Measurements from ENCODE around the gene PBX4.

The PBX4 gene

DNA sequence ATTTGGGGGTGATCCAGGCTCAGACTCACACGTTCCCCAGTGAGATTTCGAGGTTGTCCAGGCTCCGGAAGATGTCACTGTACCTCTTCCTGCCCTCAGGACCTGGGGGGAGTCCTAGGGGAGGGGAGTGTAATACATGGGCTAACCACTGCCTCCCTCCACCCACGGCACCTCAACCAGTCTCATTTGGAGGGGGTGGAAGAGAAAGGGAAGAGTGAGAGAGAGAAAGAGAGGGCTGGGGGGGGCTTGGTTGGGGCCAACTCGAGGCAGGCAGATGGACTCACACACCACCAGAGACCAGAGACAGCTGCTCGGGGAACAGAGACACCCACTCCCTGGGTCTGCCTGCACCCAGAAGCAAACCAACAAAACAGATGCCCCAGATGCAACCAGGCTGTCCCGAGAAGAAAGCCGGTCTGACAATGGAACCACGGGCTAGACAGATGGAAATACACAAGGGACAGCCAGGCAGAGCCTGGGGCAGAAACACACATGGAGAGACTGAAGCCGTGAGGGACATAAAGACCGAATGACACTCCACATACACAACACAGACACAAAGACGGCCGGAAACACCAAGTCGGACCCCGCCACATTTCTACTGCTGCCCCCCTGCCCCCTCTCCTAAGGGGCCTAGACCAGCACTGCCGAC lies 24.1 kb upstream of the PBX4 start:
- no peak for TF ChIP-seq GATA1 (IDR thresholded peaks at IDR 0.05; ENCODE audit: low read depth, low read length)
- TF ChIP-seq POLR2A (IDR thresholded peaks at IDR 0.05; ENCODE audit: low read length) = no peak
- DNase-seq = no peak

DNA sequence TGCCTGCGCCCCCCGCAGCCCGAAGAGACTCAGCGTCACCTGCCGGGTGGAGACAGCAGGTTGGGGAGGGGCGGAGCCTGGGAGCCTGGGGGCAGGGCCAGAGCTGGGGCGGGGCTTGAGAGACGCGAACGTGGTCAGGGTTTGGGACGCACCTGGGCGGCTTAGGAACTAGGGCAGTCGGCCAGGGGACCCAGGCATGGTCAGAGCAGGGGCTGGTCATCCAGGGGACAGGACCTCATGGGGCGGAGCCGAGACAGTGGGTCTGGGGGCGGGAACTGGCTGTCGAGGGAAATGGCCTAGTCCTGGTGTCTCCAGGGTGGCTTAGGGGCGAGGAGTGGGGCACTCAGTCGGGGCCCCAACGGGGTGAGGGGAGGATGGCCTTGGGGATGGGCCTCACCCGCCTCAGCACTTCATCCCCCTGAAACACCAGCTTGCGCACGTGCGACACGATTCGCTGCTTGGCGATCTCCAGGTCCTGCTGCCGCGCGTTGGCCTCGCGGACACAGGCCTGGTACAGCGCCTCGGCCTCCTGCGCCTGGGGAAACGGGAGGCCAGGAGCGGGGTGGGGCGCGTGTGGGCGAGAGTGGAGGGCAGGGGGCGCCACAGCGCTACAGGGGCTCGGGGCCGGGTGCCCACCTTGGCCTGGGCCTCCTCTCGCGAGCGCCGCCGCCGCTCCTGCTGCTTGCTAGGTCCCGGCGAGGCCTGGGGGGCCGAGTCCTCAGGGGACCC lies 19.2 kb upstream of the PBX4 start:
- TF ChIP-seq POLR2A (IDR thresholded peaks at IDR 0.05; ENCODE audit: low read length) (no peak), GATA1 (IDR thresholded peaks at IDR 0.05; ENCODE audit: low read depth, low read length) (no peak)

DNA sequence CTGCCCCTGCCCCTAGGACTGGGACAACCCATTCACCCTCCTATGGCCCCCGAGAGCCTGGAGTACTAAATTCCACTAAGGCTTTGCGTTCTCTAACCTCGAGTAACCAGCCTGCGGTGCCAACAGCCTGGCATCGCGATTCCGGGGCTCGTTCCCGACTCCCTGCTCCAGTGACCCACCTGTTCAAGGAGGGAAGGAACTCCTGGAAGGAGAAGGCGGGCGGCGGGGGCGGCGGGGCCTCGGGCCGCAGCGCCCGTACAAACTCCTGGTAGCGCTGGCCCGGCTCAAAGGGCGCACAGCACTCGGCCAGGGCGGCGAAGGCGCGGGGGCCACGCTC lies 18.7 kb upstream of the PBX4 start:
- TF ChIP-seq GATA1 (IDR thresholded peaks at IDR 0.05; ENCODE audit: low read depth, low read length) (no peak), POLR2A (IDR thresholded peaks at IDR 0.05; ENCODE audit: low read length) (no peak)
- no peak for DNase-seq

More for the DNA sequence above, 19.2 kb upstream of the PBX4 start:
- no peak for DNase-seq

DNA sequence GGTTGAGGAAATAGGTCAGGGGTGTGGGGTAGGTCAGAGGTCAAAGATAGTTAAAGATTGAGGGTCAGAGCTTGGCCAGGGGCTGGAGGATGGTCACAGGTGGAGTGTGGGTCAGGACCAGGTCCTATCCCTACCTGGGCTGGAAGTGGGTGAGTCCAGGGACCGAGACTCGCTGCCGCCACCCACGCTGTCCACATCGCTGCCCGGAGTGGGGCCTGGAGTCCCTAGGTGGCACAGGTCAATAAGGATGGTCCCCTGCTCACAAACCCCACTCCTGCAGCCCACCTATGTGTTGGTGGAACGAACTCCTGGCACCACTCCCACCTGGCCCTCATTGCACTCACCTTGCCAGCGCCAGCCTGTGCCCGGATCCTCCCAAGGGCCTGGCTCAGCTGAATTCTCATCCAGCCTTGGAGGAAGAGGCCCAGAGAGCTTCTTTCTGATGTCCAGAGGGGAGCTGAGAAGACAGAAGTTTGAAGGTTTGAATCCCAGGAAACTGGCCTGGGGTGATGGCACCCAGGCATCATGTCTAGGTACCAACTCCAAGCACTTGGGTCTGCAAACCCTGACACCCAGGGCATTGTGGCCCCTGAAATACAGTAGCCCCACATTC lies 18.2 kb upstream of the PBX4 start:
- TF ChIP-seq GATA1 (IDR thresholded peaks at IDR 0.05; ENCODE audit: low read depth, low read length) (no peak), POLR2A (IDR thresholded peaks at IDR 0.05; ENCODE audit: low read length) (no peak)
- no peak for DNase-seq

DNA sequence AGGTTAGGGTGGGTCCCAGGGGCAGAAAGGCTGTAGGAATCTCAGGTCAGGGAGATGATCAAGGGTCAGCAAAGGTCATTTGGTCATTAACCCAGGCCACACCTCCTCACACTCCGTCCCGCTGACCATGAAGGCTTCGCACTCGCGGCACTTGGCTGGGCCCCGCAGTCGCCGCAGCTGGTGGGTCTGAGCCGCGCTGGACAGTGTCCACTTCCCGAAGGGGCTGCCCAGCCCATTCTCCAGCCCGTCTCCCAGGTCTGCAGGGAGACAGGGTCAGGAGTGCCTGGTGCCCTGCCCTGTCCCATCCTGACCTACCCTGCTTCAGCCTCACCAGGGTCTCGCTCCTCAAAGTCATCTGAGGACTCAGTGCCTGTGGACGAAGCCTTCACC lies 16.8 kb upstream of the PBX4 start:
- no peak for DNase-seq
- no peak for TF ChIP-seq POLR2A (IDR thresholded peaks at IDR 0.05; ENCODE audit: low read length)
- TF ChIP-seq GATA1 (IDR thresholded peaks at IDR 0.05; ENCODE audit: low read depth, low read length) = no peak

DNA sequence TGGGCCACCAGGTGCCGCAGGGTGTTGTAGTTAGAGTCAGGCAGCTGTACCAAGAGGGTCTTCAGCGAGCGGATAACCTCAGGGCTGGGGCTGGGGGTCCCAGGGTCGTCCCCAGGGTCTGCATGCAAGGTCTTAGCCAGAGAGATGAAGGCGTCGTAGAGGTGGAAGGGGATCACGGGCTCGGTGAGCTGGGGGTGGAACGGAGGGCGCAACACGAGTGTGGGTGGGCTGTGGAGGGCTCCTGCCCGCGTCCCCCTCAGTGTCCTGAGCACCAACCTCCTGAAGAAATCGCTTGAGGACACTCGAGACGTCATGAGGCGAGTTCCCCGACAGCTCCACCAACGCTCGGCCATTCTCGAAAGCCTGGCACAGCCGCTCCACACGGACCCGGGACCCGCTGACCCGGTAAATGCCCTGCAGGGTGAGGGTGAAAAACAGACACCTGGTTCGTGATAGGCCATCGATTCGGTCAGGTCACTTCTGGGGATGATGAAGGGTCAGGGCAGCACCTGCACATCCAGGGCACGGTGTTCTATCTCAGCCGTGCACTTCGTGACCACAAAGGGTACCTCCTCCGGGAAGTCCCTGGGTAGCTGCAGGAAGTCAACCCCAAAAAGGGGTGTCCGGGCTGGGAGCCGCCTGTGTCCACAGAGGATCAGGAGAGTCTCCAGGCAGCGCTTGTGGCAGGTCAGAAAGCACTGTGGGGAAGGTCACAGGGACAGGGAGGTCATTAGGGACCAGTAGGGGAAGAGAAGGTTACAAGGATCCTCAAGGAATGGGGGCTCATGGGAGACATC lies 16.2 kb upstream of the PBX4 start:
- TF ChIP-seq POLR2A (IDR thresholded peaks at IDR 0.05; ENCODE audit: low read length) = no peak
- no peak for TF ChIP-seq GATA1 (IDR thresholded peaks at IDR 0.05; ENCODE audit: low read depth, low read length)
- no peak for DNase-seq

DNA sequence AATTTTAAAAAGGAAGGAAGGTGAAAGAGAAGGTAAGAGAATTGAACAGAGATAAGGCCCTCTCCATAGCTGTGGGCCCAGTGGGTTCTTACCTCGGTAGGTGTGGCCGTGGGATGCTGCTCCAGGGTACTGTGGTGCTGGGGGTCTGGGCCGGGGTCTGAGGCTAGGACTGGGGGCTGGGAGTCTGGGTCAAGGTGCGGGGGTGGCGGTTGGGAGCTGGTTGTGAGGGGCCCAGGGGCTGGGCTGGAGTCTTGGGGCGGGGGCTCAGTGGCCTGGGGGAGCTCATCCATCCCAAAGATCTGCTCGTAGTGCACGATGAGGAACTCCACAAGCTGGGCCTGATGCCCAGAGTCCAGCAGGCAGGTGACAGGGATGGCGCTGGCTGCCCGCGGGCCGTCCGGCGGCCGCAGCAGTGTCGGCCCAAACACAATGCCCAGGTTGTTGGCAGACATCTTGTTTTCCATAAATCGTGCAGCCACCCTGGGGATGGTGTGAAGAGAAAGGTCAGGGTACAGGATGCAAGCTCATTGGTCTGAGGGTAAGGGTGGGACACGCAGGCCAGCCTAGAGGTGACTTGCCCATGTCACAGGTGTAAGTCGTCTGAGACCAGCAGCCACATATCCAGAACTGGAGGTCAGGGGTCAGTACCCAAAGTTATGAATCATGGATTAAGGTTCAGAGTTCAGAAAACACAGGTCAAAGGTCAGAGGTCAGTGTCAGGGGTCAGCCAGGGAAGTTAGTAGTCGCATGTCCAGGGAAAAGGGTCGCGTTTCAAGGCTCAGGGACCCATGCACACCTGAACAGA lies 15.4 kb upstream of the PBX4 start:
- no peak for DNase-seq
- TF ChIP-seq POLR2A (IDR thresholded peaks at IDR 0.05; ENCODE audit: low read length) (no peak), GATA1 (IDR thresholded peaks at IDR 0.05; ENCODE audit: low read depth, low read length) (no peak)

DNA sequence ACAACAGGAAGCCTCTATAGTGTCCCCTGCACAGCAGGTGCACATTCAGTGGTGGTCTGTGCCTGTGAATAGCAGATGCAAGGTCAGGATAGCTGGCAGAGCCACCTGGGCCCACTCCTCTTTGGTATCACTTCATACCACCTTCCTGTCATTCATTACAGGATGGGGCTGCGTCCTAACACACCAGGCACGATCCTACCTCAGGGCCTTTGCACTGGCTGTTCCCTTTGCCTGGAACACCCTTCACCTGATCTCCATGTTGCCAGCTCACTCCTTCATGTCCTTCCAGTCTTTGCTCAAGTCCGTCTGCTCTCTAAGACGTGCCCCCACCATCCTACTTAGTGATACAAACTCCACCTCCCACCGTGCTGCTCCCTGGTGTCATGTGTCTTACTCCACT lies 14.2 kb upstream of the PBX4 start:
- TF ChIP-seq POLR2A (IDR thresholded peaks at IDR 0.05; ENCODE audit: low read length) (no peak), GATA1 (IDR thresholded peaks at IDR 0.05; ENCODE audit: low read depth, low read length) (no peak)
- no peak for DNase-seq

DNA sequence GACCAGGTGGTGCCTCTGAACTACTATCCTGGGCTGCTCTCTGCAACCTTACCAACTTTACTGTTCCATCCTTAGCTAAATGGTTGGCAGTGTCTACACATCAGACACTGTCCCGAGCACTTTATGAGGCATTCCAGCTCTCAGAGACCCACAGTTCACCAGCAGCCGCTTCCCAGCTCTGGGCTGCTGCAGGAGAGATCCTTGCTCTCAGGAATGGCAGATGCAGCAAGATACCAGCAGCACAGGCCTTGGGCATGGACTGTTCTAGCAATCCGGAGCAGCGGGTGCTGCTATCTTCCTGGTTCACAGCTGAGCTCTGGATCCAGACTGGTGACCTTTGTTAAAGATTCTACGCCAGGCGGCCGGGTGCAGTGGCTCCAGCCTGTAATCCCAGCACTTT lies 12.9 kb upstream of the PBX4 start:
- no peak for DNase-seq
- TF ChIP-seq GATA1 (IDR thresholded peaks at IDR 0.05; ENCODE audit: low read depth, low read length) = no peak
- TF ChIP-seq POLR2A (IDR thresholded peaks at IDR 0.05; ENCODE audit: low read length) = no peak

DNA sequence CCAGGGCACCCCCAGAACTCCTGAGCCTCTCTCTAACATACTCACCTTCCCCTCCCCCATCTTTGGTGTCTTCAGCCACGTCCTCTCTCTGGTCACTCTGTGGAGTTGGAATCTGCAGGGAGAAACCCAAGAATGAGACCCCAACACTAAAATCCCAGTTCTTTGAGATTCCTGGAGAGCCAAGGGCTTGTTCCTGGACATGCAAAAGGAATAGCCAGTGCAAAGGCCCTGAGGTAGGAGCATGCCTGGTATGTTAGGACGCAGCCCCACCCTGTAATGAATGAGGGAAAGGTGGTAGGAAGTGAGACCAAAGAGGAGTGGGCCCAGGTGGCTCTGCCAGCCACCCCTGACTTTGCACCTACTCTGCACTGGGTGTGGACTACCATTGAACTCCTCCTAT lies 11.9 kb upstream of the PBX4 start:
- TF ChIP-seq GATA1 (IDR thresholded peaks at IDR 0.05; ENCODE audit: low read depth, low read length) = no peak
- TF ChIP-seq POLR2A (IDR thresholded peaks at IDR 0.05; ENCODE audit: low read length) = no peak
- no peak for DNase-seq

DNA sequence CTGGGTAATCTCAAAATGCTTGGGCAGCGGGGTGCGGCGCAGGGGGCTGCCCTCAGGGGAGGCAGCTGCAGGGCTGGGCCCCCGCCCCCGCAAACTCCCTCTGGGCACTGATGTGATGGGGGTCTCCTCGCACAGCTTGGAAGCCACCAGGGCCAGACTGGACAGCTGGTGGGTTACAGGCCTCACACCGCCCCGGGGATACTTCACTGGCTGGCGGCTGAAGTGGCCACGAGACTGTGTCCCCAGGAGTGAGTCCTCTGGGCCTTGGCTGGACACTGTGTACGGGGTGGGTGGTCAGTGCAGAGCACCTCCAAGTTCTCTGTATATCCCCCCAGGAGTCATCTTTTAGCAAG lies 11.6 kb upstream of the PBX4 start:
- TF ChIP-seq POLR2A (IDR thresholded peaks at IDR 0.05; ENCODE audit: low read length) = no peak
- TF ChIP-seq GATA1 (IDR thresholded peaks at IDR 0.05; ENCODE audit: low read depth, low read length) = no peak
- DNase-seq = no peak

DNA sequence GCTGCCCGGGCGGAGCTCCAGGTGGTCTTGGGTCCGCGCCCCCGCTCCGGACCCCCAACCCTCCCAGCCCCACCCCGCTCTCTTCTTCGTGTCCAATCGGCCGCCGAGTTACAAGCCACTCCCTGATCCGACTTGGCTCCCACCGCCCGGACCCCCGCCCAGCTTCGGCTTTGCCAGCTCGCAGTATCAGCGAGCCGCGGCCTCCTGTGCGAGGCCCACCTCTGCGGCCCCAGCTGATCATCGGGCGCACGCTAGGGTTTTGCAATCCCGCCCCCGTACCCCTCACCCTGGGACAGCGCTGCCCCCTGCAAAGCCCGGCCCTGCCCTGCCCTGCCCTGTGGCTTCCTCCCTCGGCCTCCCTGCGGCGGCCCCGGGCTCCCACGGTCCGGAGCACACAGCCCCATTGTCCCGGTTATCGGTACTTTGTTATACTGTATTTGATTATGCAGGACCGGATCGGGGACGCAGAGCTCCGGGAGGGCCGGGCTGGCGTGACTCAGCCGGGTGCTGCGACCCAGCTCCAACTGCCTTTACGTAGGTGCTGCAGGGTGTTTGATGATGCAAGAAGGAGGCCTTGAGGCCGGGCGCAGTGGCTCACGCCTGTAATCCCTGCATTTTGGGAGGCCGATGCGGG lies 10.1 kb upstream of the PBX4 start:
- TF ChIP-seq POLR2A (IDR thresholded peaks at IDR 0.05; ENCODE audit: low read length) = no peak
- no peak for TF ChIP-seq GATA1 (IDR thresholded peaks at IDR 0.05; ENCODE audit: low read depth, low read length)
- DNase-seq = no peak
